GM11168 (cell line): Measurements from ENCODE around the gene DAPK2.

ENCODE experiments used
- in situ Hi-C: fragments of 300-500 bp; cut with MboI; formaldehyde crosslinking; loops from one replicate; pipeline ENCODE4 v1.12.0; 2022; ENCODE audit warnings: low sequenced_read_pairs; ENCODE audit not compliant: unreplicated experiment

Gene DAPK2

DNA sequence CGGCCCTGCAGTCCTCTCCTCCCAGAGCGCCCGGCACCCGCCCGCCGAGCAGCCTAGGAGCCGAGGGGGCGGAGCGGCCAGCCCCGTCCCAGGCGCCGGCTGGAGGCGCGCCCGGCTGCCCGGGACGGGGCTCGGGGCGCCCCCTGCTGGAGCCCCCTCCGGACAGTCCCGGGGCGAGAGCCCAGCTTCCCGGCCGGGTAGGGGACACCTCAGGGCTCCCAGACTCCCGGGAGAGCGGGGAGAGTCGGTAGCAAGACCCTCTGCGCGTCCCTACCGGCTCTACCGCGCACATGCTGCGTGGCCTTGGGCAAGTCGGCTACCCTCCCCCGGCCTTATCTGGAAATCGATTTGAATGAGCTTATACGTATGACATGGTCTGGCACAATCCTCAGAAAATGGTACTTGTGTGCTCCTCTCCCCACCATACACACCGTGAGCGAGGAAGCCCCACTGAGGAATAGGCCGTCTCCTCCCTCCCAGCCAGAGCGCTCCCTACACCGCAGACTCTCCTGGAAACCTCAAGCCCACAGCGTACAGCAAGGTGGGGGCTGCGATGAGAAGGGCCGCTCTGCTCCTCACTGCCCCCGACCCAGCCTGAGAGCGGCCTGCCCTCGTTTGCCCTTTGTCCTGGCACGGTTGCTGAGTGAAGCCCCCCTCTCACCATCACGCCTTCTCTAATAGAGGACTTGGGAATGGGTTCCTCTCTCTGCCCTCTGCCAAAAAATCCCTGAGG, at the start of gene DAPK2:
DAPK2 (minus strand) TSS at position 65 of the 733 bp plus-strand sequence. CDS start 6,224 bp downstream, outside the sequence.
- in situ Hi-C loops, result no loop called here

DNA sequence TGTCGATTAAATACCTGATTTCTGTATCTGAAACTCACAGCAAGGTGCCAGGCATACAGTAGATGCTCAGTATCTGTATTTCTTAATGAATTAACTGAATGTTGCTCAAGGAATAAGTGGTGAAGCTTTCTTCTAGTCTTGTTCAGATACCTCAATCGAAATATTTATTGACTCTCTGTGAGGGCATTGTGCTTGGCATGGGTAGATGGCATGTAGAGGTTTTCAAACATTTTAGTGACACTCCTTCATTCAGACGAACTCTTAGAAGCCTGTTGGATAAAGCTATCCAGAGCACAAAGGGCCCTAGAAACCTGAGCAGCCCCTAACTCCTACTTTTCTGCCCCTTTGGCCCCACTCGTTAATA, 49.1 kb upstream of the DAPK2 start:
- in situ Hi-C loops, result no loop called here

DNA sequence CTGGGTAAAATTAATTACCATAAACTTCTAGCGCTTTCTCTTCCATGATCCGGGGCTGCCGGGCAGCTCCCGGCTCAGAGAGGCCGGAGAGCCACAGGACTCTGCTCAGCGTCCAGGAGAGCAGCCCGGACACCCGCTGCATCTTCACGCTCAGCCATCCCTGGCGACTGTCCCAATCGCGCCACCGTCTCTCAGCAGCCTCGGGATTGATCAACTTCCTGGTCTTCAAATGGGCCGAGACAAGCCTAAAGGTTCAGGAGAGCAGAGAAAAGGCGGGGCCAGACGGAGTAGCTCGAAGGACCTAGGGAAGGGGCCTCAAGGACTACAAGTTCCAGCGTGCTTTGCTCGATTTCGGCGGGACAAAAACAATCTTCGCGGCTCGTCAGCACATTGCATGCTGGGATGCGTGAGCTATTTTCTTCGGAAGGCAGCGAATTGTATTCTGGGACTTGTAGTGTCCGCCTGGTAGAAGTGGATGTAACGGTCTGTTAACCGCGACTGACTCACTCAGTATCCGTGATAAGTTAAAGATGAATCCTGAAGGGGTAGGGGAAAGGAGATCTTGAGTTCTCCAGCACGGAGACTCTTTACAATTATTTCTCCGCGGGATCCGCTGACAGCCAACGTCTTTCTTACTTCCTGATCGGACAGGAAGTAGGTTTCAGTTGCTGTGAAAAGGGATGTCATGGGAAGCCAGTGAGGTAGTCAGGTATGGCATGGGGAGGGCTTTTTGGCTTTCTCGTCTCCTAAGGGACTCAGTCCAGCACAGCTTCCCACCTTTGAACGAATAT, 47.5 kb upstream of the DAPK2 start, which contains the start of gene CIAO2A:
CIAO2A (minus strand) TSS at position 212 of the 791 bp plus-strand sequence; CDS start at position 142, 70 bp downstream.
- in situ Hi-C loops, result no loop called here

DNA sequence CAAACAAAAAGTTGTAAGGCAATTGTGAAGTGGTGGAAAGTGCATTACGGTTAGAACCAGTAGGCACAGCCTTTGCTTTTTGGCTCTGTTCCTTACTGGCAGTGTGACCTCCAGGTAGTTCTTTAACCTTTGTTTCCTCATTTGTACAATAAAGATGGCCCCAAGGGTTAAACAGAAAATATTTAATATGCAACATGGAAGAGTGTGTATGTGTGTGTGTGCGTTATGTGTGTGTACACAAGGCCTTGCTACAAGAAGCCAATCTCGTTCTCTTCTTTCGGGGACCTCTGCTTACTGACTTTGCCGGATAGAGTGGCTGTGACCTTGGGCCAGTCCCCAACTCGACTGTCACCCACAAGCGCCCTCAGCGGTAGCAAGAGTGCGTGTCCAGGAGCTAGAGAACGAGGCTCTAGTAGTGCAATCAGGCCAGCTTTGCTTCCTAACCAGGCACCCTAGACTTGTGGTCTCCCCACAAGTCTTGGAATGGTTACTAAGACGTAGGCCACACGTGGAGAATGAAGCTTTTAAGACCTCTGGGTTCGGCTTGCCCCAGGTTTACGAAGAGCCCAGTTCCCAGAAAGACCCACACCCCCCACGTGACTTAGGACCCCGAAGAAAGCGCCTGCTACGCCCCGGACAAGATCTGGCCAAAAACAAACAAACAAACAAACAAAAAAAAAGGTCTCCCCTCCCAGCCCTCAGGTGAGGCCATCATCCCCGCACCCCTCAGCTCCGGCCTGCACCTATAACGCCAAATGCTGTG, 46.8 kb upstream of the DAPK2 start:
- in situ Hi-C loops, result no loop called here

DNA sequence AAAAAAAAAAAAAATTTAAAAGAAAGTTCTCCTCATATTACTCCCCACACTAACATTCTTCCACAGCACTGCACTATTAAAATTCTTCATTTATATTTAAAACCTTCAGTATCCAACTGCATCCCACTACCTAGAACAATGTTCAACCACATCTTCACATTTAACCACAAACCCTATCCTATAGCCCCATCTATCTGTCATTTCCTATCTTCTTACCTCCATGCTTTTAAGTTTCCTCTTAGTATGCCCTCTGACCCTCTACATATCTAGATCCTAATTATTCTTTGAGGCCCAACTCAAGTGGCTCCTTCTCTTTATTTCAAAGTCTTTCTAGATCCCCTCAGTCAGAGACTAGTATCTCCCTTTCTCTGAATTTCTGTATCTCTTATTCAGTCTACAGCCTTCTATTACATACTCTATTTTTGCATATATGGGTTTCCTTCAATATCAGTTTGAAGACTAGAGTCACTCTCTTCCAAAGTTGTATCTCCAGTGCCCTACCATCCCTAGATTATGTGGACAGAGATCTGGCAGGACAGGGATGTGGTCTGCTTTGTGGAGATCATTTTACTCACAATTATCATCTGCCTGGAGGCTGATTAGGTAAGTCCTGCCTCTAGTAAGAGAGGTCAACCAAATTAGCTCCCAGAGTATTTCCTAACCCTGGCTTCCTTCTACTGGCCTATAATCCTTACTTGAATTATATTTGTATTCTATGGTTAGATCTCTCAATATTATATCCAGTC, 46.0 kb upstream of the DAPK2 start:
- in situ Hi-C loops, result no loop called here

DNA sequence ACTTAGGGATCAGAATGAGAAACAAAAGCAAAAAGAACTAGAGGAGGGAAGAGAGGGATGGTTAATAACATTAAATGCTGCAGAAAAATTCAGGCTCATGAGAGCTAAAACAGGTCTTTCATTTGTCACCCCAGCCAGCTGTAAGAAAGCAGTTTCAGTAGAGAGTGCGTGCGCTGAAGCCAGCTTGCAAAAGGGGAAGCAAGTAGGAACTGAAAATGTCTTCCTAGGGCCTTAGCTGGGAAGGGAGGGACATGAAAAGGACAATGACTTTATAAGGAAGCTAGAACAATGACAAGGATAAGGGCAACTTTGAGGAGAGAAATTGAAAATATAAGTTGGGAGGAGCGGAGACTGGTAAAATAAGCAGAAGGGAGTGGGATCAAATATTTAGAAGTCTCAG, 44.2 kb upstream of the DAPK2 start:
- in situ Hi-C loops, result no loop called here

DNA sequence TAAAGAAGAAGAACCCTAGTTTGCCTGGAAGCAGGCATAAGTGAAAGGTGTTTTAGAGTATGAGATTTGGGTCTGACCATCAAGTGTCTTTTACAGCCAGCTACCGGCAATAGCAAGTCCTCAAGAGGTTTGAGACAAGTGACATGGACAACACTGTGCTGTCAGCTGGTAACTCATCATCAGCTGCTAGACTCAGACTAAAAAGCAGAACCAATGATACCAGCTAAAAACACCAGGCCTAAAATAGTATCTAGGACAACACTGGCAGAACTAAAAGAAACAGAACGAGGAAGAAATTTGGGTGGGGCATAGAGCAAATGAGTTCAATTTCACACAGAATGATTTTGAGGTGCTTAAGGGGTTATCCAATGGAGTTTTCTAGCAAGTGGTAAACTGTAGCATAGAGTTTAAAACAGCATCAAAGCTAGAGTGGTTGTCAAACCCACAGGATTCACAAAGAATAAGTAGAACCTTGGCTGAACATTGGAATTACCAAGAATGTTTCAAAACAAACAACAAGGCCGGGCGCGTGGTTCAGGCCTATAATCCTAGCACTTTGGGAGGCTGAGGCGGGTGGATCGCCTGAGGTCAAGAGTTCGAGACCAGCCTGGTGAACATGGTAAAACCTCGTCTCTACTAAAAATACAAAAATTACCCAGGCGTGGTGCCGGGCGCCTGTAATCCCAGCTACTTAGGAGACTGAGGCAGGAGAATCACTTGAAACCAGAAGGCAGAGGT, 43.4 kb upstream of the DAPK2 start:
- in situ Hi-C loops, result no loop called here

DNA sequence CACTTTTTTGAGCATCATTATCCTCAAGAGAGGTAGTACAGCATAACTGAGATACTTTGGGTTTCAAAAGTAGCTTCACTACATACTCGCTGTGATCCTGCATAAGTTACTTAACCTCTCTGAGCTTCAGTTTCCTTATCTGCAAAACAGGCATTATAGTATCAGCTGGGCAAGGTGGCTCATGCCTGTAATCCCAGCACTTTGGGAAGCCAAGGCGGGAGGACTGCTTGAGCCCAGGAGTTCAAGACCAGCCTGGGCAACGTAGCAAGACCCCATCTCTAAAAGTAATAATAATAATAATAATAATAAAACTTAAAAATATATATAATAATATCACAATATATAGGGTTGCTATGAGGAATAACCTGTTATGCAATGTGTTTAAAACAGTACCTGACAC, 36.5 kb upstream of the DAPK2 start:
- in situ Hi-C loops, result no loop called here

DNA sequence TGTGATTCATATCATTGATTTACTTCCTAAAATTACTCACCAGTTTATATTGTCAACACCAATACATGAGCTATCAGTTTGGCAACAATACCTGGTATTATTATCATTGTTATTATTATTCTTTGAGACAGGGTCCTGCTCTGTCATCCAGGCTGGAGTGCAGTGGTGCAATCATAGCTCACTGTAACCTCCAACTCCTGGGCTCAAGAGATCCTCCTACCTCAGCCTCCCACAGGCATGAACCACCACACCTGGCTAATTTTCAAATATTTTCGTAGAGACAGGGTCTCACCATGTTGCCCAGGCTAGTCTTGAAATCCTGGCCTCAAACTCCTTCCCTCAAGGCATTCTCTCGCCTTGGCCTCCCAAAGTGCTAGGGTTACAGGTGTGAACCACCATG, 27.2 kb upstream of the DAPK2 start:
- in situ Hi-C loops, result loop anchor here (25.0 kb wide), 1 partner anchor 461 kb away; no protein-coding TSS in a partner anchor

DNA sequence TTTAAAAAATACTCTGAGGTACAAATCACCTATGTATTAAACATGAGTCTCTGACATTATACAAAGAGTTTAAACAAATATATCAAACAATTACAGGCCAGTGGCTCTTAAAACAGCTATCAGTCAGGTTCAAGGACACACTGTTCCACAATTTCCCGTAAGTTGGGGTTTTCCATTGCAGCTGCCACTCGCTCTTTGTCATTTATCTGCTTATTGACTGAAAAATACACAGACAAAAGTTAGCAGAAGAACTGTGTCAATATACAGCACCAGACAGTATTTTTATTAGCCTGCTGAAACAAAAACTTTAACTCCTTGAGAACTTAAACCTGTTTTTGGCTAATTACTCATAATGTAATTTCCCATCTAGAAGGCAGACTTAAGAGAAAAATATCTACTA, 26.5 kb upstream of the DAPK2 start:
- in situ Hi-C loops, result loop anchor here (25.0 kb wide), 1 partner anchor 461 kb away; no protein-coding TSS in a partner anchor

DNA sequence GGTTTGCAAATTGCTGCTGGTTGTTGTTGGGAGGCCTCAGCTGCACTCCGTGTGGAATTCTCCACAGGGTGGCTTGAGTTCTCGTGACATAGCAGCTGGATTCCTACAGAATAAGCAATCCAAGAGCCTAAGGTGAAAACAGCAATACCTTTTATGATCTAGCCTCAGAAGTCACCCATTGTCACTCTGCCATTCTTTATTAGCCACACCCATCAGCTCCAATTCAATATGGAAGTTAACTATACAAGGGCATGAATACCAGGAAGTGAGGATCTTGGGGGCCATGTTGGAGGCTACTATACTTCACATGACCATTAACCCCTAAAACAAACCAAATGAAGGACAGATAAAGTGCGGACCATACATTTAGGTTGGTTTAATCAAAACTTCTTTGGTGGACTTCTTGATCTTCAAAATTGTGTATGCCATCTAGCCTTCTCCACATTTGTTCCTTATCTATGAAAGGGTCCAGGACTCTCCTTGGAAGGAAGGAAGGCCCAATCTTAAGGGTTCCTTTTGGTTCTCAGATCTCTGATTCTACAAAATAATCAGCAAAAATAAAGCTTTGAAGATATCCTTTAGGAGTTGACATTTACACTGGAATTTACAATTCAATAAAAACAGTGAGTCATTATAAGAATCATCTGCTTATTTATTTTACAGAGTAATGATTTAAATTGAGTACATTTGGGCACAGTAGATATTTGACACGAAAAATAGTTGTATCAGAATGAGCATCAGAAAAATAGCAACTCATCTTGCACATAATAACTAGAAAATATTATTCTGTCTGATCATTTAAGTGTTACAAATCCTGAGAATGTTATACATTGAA, 25.9 kb upstream of the DAPK2 start:
- in situ Hi-C loops, result loop anchor here (25.0 kb wide), 1 partner anchor 460 kb away; no protein-coding TSS in a partner anchor

DNA sequence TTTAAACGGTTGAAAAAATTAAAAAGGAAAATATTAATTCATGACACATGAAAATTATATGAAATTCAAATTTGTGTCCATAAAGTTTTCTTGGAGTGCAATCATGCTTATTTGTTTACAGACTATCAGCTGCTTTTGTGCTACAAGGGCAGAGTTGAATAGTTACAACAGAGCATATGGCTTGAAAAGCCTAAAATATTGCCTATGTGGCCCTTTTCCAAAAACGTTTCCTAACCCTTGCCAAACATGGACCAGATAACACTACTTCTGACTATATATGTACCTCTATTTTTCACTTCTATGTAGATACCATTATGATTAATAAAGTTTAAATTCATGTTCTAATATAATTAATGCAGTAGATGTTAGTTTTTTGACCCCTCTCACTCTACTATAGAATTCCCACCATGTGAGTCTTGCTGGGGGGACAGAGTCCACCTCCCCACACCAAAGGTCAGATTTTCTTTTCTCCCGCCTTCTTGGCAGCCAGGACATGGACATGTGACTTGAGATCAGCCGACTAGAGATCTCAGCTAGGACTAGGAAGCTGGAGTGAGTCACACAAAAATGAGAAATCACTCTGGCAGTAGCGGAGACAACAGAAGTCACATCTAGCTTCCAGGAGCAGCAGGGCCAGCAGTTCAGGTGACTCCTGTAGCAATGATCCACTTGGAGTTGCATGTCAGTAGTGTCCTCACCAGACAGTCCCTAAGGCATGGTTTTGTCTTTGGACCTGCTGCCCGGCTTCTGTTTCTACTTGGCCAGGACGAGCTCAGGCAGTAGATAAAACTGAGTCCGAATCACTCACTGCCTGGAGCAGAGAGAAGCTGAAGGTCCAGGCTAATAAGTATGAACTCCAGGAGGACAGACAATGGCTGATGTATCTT, 24.9 kb upstream of the DAPK2 start:
- in situ Hi-C loops, result loop anchor here (25.0 kb wide), 1 partner anchor 459 kb away; no protein-coding TSS in a partner anchor

DNA sequence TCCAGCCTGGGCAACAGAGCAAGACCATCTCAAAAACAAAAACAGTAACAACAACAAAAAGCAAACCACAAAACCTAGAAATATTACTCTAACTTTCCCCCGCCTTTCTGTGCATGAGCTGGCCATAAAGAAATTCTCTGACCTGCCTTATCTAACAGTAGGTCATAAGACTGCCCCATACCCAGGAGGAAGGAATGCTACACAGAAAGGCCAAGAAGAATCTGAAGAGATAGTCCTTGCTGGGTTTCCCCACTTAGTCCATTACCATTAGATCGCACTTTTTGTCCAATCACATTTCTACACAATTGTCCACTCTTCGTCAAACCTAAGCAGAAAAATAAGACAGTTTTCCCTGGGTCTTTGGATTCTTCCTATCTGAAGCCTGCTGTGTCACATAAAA, 23.8 kb upstream of the DAPK2 start:
- in situ Hi-C loops, result loop anchor here (25.0 kb wide), 1 partner anchor 458 kb away; no protein-coding TSS in a partner anchor

DNA sequence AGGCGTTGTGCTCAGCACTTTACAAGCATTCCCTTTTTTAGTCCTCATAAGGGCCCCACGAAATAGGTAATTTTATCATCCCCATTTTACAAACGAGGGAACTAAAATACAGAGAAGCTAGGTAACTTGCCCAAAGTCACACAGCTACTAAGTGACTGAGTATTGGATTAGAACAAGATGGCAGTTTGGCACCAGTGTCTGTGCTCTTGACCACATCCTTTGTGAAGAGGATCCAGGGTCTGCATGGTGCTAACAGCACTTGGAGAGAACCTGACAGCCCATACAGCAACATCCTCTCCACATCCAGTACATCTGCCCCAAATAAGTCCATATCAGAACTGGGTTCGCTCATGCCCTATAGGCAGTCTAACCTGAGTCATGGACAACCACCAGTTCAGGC, 21.8 kb upstream of the DAPK2 start:
- in situ Hi-C loops, result loop anchor here (10.0 to 25.0 kb wide), 2 partner anchors 323 to 456 kb away; no protein-coding TSS in a partner anchor

DNA sequence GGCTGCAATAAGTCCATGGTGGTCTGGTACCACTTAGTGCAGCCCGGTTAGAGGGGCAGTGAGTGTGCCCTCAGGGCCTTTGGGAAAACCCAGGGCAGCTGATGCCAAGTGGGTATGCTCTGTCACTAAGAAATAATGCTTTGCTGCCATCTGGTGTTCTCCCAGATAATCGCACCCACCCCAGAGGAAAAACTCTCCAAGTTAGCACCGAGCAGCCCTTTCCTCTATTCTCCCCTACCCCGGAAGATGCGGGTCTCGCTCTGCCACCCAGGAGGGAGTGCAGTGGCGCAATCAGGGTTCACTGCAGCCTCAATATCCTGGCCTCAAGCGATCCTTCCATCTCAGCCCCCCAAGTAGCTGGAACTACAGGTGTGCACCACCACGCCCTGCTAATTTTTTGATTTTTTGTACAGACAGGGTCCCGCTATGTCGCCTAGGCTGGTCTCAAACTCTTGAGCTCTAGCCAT, 21.3 kb upstream of the DAPK2 start:
- in situ Hi-C loops, result loop anchor here (10.0 to 25.0 kb wide), 2 partner anchors 323 to 455 kb away; no protein-coding TSS in a partner anchor

DNA sequence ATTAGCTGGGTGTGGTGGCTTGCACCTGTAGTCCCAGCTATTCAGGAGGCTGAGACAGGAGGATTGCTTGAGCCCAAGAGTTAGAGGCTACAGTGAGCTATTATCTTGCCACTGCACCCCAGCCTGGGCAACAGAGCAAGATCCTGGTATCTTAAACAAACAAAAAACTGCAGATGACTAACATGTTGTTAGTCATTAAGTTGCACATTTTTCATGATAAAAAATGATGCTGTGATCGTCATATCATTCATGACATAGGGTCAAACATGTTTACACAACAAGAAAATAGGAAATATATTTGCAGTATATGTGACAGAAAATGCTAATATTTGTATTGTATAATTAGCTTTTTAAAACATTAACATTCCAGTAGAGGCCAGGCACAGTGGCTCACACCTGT, 20.2 kb upstream of the DAPK2 start:
- in situ Hi-C loops, result loop anchor here (10.0 to 25.0 kb wide), 2 partner anchors 322 to 454 kb away; no protein-coding TSS in a partner anchor

DNA sequence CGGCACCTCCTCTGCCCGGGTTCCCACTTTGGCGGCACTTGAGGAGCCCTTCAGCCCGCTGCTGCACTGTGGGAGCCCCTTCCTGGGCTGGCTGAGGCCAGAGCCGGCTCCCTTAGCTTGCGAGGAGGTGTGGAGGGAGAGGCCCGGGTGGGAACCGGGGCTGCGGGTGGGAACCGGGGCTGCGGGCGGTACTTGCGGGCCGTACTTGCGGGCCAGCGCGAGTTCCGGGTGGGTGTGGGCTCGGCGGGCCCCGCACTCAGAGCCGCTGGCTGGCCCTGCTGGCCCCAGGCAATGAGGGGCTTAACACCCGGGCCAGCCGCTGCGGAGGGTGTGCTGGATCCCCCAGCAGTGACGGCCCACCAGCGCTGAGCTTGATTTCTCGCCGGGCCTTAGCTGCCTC, 14.4 kb upstream of the DAPK2 start:
- in situ Hi-C loops, result loop anchor here (10.0 to 25.0 kb wide), 2 partner anchors 316 to 448 kb away; no protein-coding TSS in a partner anchor
